ENCODE measurements around the gene TMTC1. TPM values are rescaled to one million over a fixed set of nuclear protein-coding genes. Genes with fewer than 3 reads are reported as not detected.

The TMTC1 gene
- total and polyA plus RNA-seq, 2 donors (not counting 1 experiment from before 2014, with no cell fraction given), result not detected

- DNase-seq, result no peak
- no peaks in the 10 kb centered on the region for H4K20me1 ChIP-seq (ENCODE audit: control insufficient read depth, insufficient read depth, low read length, poor library complexity, severe bottlenecking)
- no peaks in the 10 kb centered on the region for H3K79me2 ChIP-seq (ENCODE audit: control insufficient read depth, insufficient read depth, low read length)
- H3K4me1 ChIP-seq (ENCODE audit: control insufficient read depth in 2 of 2, insufficient read depth in 2 of 2, low read length in 2 of 2), result no peaks in the 10 kb centered on the region
- Mint-ChIP-seq H3K4me1 (no peaks in the 10 kb centered on the region), H3K9me3 (ENCODE audit: insufficient read depth) (no peaks in the 10 kb centered on the region), H3K27me3 (no peaks in the 10 kb centered on the region), H3K27ac (no peak overlapping the region), H3K4me3 (no peak overlapping the region)
- H2AFZ ChIP-seq (ENCODE audit: insufficient read depth, low read depth, low read length, poor library complexity, severe bottlenecking), result no peak overlapping the region
- no peak for ATAC-seq (ENCODE audit: low read depth)
- no peak overlapping the region for H3K4me3 ChIP-seq (ENCODE audit: control extremely low read depth in 1 of 5, extremely low read depth in 1 of 5, insufficient read depth in 1 of 5, low read depth in 2 of 5, low read length in 4 of 5)
- no peaks in the 10 kb centered on the region for H3K36me3 ChIP-seq (replicated peaks in 1 of 2; ENCODE audit: control extremely low read depth in 1 of 2, control insufficient read depth in 1 of 2, extremely low read depth in 1 of 2, insufficient read depth in 2 of 2, low read length in 1 of 2)
- no peak overlapping the region for H3K9ac ChIP-seq (ENCODE audit: low read length)
- ChIA-PET CTCF (no interaction called here), POLR2A (no interaction called here)
- H3K27me3 ChIP-seq (replicated peaks in 1 of 4; ENCODE audit: control extremely low read depth in 1 of 4, control insufficient read depth in 3 of 4, insufficient read depth in 4 of 4, low read length in 3 of 4), result no peaks in the 10 kb centered on the region
- TF ChIP-seq EZH2 (IDR thresholded peaks at IDR 0.05; ENCODE audit: borderline replicate concordance, insufficient read depth, low read depth, low read length, poor library complexity, severe bottlenecking) (no peak), CTCF (IDR thresholded peaks at IDR 0.05) (no peak)
- no peak overlapping the region for H3K27ac ChIP-seq (ENCODE audit: low read length in 2 of 2)
- no peak overlapping the region for H3K4me2 ChIP-seq (replicated peaks; ENCODE audit: low read depth, low read length, poor library complexity, severe bottlenecking)
- H3K9me3 ChIP-seq (ENCODE audit: control extremely low read depth in 1 of 3, control insufficient read depth in 2 of 3, insufficient read depth in 1 of 3, low read length in 2 of 3), result peaks cover 0 to 7% (median 0%) of the 10 kb centered on the region in 3 donors
- intact Hi-C loops (cut with micrococcal nuclease), result no loop called here
- 60% methylated on average over 3 of the region's 8 CpGs for WGBS (ENCODE audit: insufficient coverage)
Measured at GRCh38 chr12:29754235-29755189, 29.2 kb downstream of the TMTC1 start.

DNA sequence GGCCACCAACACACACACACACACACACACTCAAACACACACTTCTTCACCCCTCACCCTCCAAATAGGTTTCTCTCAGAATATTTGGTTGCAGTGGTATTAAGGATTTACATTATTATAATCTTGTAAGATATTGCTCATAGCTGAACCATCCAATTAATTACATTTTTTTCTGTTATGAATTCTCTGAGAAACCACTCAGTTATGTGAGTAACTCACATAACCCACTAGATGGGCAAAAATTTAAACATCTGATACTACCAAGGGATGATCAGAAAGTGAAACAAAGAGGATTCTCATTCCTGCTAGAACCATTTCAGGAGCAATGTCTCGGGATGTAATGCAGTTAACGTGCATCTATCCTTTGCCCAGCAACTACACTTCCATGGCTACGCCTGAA, 31.6 kb downstream of the TMTC1 start:
- H3K27me3 Mint-ChIP-seq, result no peaks in the 10 kb centered on the region
- H3K27me3 ChIP-seq (replicated peaks in 1 of 4; ENCODE audit: control extremely low read depth in 1 of 4, control insufficient read depth in 3 of 4, insufficient read depth in 4 of 4, low read length in 3 of 4), result no peaks in the 10 kb centered on the region
- no peaks in the 10 kb centered on the region for H3K4me1 Mint-ChIP-seq
- intact Hi-C loops (cut with micrococcal nuclease), result no loop called here
- no peaks in the 10 kb centered on the region for H3K9me3 Mint-ChIP-seq (ENCODE audit: insufficient read depth)
- H3K4me3 Mint-ChIP-seq, result no peak overlapping the region
- TF ChIP-seq CTCF (IDR thresholded peaks at IDR 0.05) (no peak), EZH2 (IDR thresholded peaks at IDR 0.05; ENCODE audit: borderline replicate concordance, insufficient read depth, low read depth, low read length, poor library complexity, severe bottlenecking) (no peak)
- no peak overlapping the region for H2AFZ ChIP-seq (ENCODE audit: insufficient read depth, low read depth, low read length, poor library complexity, severe bottlenecking)
- WGBS (ENCODE audit: insufficient coverage), result 93% methylated on average over 2 of the region's 3 CpGs
- no peaks in the 10 kb centered on the region for H4K20me1 ChIP-seq (ENCODE audit: control insufficient read depth, insufficient read depth, low read length, poor library complexity, severe bottlenecking)
- no peaks in the 10 kb centered on the region for H3K36me3 ChIP-seq (replicated peaks in 1 of 2; ENCODE audit: control extremely low read depth in 1 of 2, control insufficient read depth in 1 of 2, extremely low read depth in 1 of 2, insufficient read depth in 2 of 2, low read length in 1 of 2)
- ATAC-seq (ENCODE audit: low read depth), result no peak
- H3K4me1 ChIP-seq (ENCODE audit: control insufficient read depth in 2 of 2, insufficient read depth in 2 of 2, low read length in 2 of 2), result no peaks in the 10 kb centered on the region
- no peak overlapping the region for H3K27ac Mint-ChIP-seq
- no peak overlapping the region for H3K4me3 ChIP-seq (ENCODE audit: control extremely low read depth in 1 of 5, extremely low read depth in 1 of 5, insufficient read depth in 1 of 5, low read depth in 2 of 5, low read length in 4 of 5)
- DNase-seq, result no peak
- H3K9me3 ChIP-seq (ENCODE audit: control extremely low read depth in 1 of 3, control insufficient read depth in 2 of 3, insufficient read depth in 1 of 3, low read length in 2 of 3), result peaks cover 0 to 7% (median 0%) of the 10 kb centered on the region in 3 donors
- ChIA-PET CTCF (no interaction called here), POLR2A (no interaction called here)
- no peaks in the 10 kb centered on the region for H3K79me2 ChIP-seq (ENCODE audit: control insufficient read depth, insufficient read depth, low read length)
- H3K4me2 ChIP-seq (replicated peaks; ENCODE audit: low read depth, low read length, poor library complexity, severe bottlenecking), result no peak overlapping the region
- H3K27ac ChIP-seq (ENCODE audit: low read length in 2 of 2), result no peak overlapping the region
- H3K9ac ChIP-seq (ENCODE audit: low read length), result no peak overlapping the region

All from B cell (primary cell).